Measurements from ENCODE around the gene RNGTT.
"Not testable (repeated sequence)": the region's sequence is repeated elsewhere in the genome, so short reads cannot be mapped to it uniquely, and the experiment has no call there.

Gene RNGTT

GRCh38 chr6:88963139-88964090 is at the start of gene RNGTT:
Gene RNGTT (minus strand): TSS chr6:88963618. CDS start chr6:88963409, 209 bp downstream.
- DNase-seq (ENCODE audit: low read depth in 2 of 3, low spot score in 1 of 3) = peak; percentile 97 to 99 (median 97)

GRCh38 chr6:89011436-89011835 is 48.0 kb upstream of the RNGTT start:
- DNase-seq (ENCODE audit: low read depth in 2 of 3, low spot score in 1 of 3) = no peak

GRCh38 chr6:89010825-89011224 is 47.4 kb upstream of the RNGTT start:
- DNase-seq (ENCODE audit: low read depth in 2 of 3, low spot score in 1 of 3) = no peak

GRCh38 chr6:89009624-89010059 is 46.2 kb upstream of the RNGTT start:
- DNase-seq (ENCODE audit: low read depth in 2 of 3, low spot score in 1 of 3) = no peak

- DNase-seq (ENCODE audit: low read depth in 2 of 3, low spot score in 1 of 3) = no peak
Measured at GRCh38 chr6:89008815-89009374, 45.5 kb upstream of the RNGTT start.

- no peak for DNase-seq (ENCODE audit: low read depth in 2 of 3, low spot score in 1 of 3)
Measured at GRCh38 chr6:89008001-89008814, 44.8 kb upstream of the RNGTT start.

- no peak for DNase-seq (ENCODE audit: low read depth in 2 of 3, low spot score in 1 of 3)
Measured at GRCh38 chr6:89007209-89008000, 44.0 kb upstream of the RNGTT start.

GRCh38 chr6:89002523-89002922 is 39.1 kb upstream of the RNGTT start:
- no peak for DNase-seq (ENCODE audit: low read depth in 2 of 3, low spot score in 1 of 3)

- no peak for DNase-seq (ENCODE audit: low read depth in 2 of 3, low spot score in 1 of 3)
Measured at GRCh38 chr6:88997327-88997726, 33.9 kb upstream of the RNGTT start.

GRCh38 chr6:88992741-88993552 is 29.5 kb upstream of the RNGTT start:
- no peak for DNase-seq (ENCODE audit: low read depth in 2 of 3, low spot score in 1 of 3)

GRCh38 chr6:88989215-88989614 is 25.8 kb upstream of the RNGTT start:
- DNase-seq (ENCODE audit: low read depth in 2 of 3, low spot score in 1 of 3) = no peak

- DNase-seq (ENCODE audit: low read depth in 2 of 3, low spot score in 1 of 3) = no peak
Measured at GRCh38 chr6:88987922-88988321, 24.5 kb upstream of the RNGTT start.

GRCh38 chr6:88985901-88986300 is 22.5 kb upstream of the RNGTT start:
- DNase-seq (ENCODE audit: low read depth in 2 of 3, low spot score in 1 of 3) = no peak

GRCh38 chr6:88984606-88985005 is 21.2 kb upstream of the RNGTT start:
- no peak for DNase-seq (ENCODE audit: low read depth in 2 of 3, low spot score in 1 of 3)

- no peak for DNase-seq (ENCODE audit: low read depth in 2 of 3, low spot score in 1 of 3)
Measured at GRCh38 chr6:88984152-88984551, 20.7 kb upstream of the RNGTT start.

- no peak for DNase-seq (ENCODE audit: low read depth in 2 of 3, low spot score in 1 of 3)
Measured at GRCh38 chr6:88983532-88983931, 20.1 kb upstream of the RNGTT start.

GRCh38 chr6:88983129-88983528 is 19.7 kb upstream of the RNGTT start:
- DNase-seq (ENCODE audit: low read depth in 2 of 3, low spot score in 1 of 3) = not testable (repeated sequence)

GRCh38 chr6:88982720-88983119 is 19.3 kb upstream of the RNGTT start:
- peak in 1 of 3 donors; percentile 27 for DNase-seq (ENCODE audit: low read depth in 2 of 3, low spot score in 1 of 3)

- DNase-seq (ENCODE audit: low read depth in 2 of 3, low spot score in 1 of 3) = no peak
Measured at GRCh38 chr6:88975369-88975768, 12.0 kb upstream of the RNGTT start.

Measured in stimulated activated CD4-positive, alpha-beta T cell treated with anti-CD3 and anti-CD28 coated beads, Interleukin-12 subunit alpha, Interleukin-12 subunit beta, amount 100 ng/mL, for 48 hours (primary cell).